RWPE2 (cell line): ENCODE results near the gene UTY.

ENCODE experiments used
- ATAC-seq: fragments of 200-7000 bp; cut with Tn5 transposase; 3 replicates; pipeline ENCODE4 v1.9.1; 2021; ENCODE audit warnings: low read depth
- DNase-seq: peaks from one replicate; pipeline ENCODE4 v3.0.0-alpha.2; 2020; ENCODE audit warnings: low spot score
- H3K27ac ChIP-seq: fragments of 450-650 bp; 2 replicates; pipeline ENCODE4 v1.5.1; 2017; ENCODE audit warnings: mild to moderate bottlenecking; ENCODE audit not compliant: poor library complexity, severe bottlenecking
- H3K27me3 ChIP-seq: fragments of 250-450 bp; sonication (Bioruptor Pico); 2 replicates; pipeline ENCODE4 v1.5.1; 2021; ENCODE audit warnings: mild to moderate bottlenecking, moderate library complexity; ENCODE audit not compliant: insufficient read depth, poor library complexity, severe bottlenecking
- H3K36me3 ChIP-seq: fragments of 250-450 bp; sonication (Bioruptor Pico); 2 replicates; pipeline ENCODE4 v1.5.1; 2020; ENCODE audit warnings: low read depth, mild to moderate bottlenecking, moderate library complexity
- H3K4me1 ChIP-seq: fragments of 250-450 bp; sonication (Bioruptor Pico); 2 replicates; pipeline ENCODE4 v1.5.1; 2021; ENCODE audit warnings: mild to moderate bottlenecking, moderate library complexity; ENCODE audit not compliant: insufficient read depth, poor library complexity, severe bottlenecking
- H3K4me3 ChIP-seq: fragments of 250-450 bp; sonication (Bioruptor Pico); 2 replicates; pipeline ENCODE4 v1.5.1; 2021; ENCODE audit warnings: mild to moderate bottlenecking, moderate library complexity; ENCODE audit not compliant: severe bottlenecking
- H3K9me3 ChIP-seq: fragments of 250-450 bp; sonication (Bioruptor Pico); 2 replicates; pipeline ENCODE4 v1.5.1; 2021; ENCODE audit warnings: mild to moderate bottlenecking, moderate library complexity; ENCODE audit not compliant: severe bottlenecking
- TF ChIP-seq, protein P1 (sequence below): fragments of 450-650 bp; IDR thresholded peaks from one replicate; pipeline ENCODE4 v1.5.1; 2017; ENCODE audit warnings: mild to moderate bottlenecking, moderate library complexity; ENCODE audit not compliant: poor library complexity, severe bottlenecking

The UTY gene

DNA sequence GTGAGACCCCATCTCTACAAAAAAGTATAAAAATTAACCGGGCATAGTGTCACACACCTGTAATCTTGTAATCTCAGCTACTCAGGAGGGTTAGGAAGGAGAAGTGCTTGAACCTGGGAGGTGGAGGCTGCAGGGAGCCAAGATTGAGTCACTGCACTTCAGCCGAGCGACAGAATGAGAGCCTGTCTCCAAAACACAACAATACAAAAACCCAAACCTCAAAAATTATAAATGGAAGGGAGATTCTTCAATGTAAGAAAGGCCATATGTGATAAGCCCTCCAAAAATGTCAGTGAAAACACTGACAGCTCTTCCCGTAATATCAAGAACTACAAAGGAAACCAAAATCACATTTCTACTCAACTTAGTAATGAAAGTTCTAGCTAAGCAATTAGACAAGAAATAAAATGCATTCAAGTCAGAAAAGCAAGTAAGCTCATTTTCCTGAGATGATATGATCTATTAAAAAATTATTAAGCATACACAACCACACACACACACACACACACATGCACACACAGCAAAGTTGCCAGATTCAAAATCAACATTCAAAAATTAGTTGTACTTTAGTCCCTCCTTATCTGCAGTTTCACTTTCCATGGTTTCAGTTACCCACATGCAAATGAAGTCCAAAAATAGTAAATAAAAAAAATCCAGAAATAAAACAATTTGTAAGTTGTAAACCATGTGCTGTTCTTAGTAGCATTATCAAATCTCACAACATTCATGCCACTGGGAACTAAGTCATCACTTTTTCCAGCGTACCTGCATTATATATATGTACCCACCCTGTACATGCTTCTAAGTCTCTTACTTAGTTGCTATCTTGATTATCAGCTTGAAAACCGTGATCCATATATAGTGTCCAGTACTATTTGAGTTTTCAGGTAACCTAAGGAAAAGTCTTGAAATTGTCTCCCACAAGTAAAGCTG lies 108.7 kb downstream of the UTY start:
- H3K4me1 ChIP-seq = no peaks in the 10 kb centered on the region
- H3K36me3 ChIP-seq = peaks cover 41% of the 10 kb centered on the region
- ATAC-seq (no peak), DNase-seq (no peak)
- TF ChIP-seq, protein P1, sequence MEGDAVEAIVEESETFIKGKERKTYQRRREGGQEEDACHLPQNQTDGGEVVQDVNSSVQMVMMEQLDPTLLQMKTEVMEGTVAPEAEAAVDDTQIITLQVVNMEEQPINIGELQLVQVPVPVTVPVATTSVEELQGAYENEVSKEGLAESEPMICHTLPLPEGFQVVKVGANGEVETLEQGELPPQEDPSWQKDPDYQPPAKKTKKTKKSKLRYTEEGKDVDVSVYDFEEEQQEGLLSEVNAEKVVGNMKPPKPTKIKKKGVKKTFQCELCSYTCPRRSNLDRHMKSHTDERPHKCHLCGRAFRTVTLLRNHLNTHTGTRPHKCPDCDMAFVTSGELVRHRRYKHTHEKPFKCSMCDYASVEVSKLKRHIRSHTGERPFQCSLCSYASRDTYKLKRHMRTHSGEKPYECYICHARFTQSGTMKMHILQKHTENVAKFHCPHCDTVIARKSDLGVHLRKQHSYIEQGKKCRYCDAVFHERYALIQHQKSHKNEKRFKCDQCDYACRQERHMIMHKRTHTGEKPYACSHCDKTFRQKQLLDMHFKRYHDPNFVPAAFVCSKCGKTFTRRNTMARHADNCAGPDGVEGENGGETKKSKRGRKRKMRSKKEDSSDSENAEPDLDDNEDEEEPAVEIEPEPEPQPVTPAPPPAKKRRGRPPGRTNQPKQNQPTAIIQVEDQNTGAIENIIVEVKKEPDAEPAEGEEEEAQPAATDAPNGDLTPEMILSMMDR = no peak
- H3K27ac ChIP-seq = no peak overlapping the region
- H3K9me3 ChIP-seq = no peaks in the 10 kb centered on the region
- H3K4me3 ChIP-seq = no peak overlapping the region
- H3K27me3 ChIP-seq = no peaks in the 10 kb centered on the region

DNA sequence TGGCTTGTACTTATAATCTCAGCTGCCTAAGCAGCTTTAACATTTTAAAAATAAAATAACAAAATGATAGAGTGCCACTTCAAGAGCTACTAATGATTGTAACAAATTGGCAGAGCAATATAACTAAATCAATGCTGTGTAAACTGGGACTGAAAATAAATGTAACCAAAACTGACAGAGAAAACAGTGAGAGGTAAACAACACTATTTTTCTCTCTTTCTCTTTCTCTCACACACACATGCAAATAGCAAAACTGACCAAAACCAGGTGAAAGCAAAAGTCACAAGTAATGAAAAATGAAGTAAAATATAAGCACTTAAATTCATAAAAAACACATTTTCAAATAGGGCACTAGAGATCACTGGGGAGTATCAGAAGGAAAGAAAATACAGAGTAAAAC lies 109.6 kb downstream of the UTY start:
- DNase-seq = no peak
- TF ChIP-seq, protein P1 = no peak
- Histone ChIP-seq H3K27ac (no peak overlapping the region), H3K4me1 (no peaks in the 10 kb centered on the region), H3K36me3 (peaks cover 37% of the 10 kb centered on the region), H3K4me3 (no peak overlapping the region), H3K27me3 (no peaks in the 10 kb centered on the region), H3K9me3 (no peaks in the 10 kb centered on the region)
- ATAC-seq = no peak

DNA sequence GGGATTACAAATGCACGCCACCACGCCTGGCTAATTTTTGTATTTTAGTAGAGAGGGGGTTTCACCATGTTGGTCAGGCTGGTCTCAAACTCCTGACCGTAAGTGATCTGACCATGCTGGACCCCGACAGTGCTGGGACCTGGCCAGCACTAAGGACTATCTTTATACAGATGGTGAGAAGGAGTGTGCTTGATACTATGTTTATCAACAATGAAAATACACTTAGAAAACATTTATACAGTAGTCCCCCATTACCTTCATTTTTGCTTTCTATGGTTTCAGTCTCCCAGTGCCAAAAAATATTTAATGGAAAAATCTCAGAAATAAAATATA lies 111.4 kb downstream of the UTY start:
- H3K36me3 ChIP-seq = peaks cover 45% of the 10 kb centered on the region
- no peaks in the 10 kb centered on the region for H3K27me3 ChIP-seq
- no peak for DNase-seq
- no peaks in the 10 kb centered on the region for H3K9me3 ChIP-seq
- no peak overlapping the region for H3K27ac ChIP-seq
- TF ChIP-seq, protein P1 = no peak
- H3K4me3 ChIP-seq = no peak overlapping the region
- ATAC-seq = no peak
- H3K4me1 ChIP-seq = peaks cover 9% of the 10 kb centered on the region

DNA sequence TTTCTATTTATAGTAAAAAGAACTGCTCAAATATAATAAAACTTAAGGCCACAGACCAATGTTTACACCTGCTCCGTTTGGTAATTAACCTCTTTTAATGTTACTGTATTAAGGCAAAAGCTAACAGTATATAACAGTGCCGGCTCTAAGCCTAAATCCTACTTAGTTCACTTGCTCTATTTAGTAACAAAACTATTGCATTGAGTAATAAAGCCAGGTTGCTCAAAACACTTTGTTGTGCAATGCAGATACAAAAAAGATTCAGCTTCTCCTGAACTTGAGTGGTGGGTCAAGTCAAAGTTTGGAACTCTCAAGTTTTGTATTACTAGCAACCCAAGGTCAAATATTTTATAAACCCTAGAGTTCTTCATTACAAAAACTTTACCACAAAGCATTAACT lies 116.2 kb downstream of the UTY start:
- TF ChIP-seq, protein P1 = no peak
- Histone ChIP-seq H3K9me3 (no peaks in the 10 kb centered on the region), H3K27ac (peak overlapping the region; percentile 77), H3K4me1 (peaks cover 39% of the 10 kb centered on the region), H3K4me3 (no peak overlapping the region), H3K36me3 (peaks cover 62% of the 10 kb centered on the region), H3K27me3 (no peaks in the 10 kb centered on the region)
- ATAC-seq (peak; percentile 43; the same call in 1 of the 3 replicates), DNase-seq (no peak)

DNA sequence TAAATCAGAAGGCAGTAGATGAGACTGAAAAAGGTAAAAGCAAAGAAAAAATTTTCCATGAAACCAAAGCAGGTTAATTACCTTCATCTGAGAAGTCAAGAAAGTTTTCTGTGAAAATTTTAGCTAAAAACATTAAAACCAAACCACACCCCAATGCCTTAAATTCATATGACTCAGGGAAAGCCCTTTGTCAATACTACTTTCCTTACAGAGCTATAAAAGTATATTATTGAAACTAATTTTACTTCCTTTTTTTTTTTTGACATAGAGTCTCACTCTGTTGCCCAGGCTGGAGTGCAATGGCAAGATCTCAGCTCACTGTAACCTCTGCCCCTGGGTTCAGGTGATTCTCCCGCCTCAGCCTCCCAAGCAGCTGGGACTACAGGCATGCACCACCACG lies 117.2 kb downstream of the UTY start:
- Histone ChIP-seq H3K4me1 (peaks cover 44% of the 10 kb centered on the region), H3K36me3 (peaks cover 67% of the 10 kb centered on the region), H3K27ac (peak overlapping the region; percentile 77), H3K4me3 (no peak overlapping the region), H3K9me3 (no peaks in the 10 kb centered on the region), H3K27me3 (no peaks in the 10 kb centered on the region)
- TF ChIP-seq, protein P1 = no peak
- DNase-seq (no peak), ATAC-seq (peak; percentile 55)
